Stimulated activated CD8-positive, alpha-beta memory T cell treated with anti-CD3 and anti-CD28 coated beads, Interleukin-2, amount 100 ng/mL, for 1 hour (primary cell): Measurements from ENCODE around the gene TEX28.
"Not testable (repeated sequence)": the region's sequence is repeated elsewhere in the genome, so short reads cannot be mapped to it uniquely, and the experiment has no call there.

Experiments used
- DNase-seq, 2 donors: peaks; one replicate each; pipeline ENCODE4 v3.0.0-alpha.2; 2020; ENCODE audit warnings: low read depth in 2 of 2

The TEX28 gene

GRCh38 chrX:154310616-154311536 lies 16.0 kb upstream of the TEX28 start:
- DNase-seq, result no peak

- DNase-seq, result no peak
Observed at GRCh38 chrX:154309041-154309775, 14.3 kb upstream of the TEX28 start.

- peak; percentile 54 to 63 for DNase-seq
Observed at GRCh38 chrX:154308108-154308946, 13.4 kb upstream of the TEX28 start.

GRCh38 chrX:154307202-154307601 lies 12.3 kb upstream of the TEX28 start:
- DNase-seq, result no peak

- no peak for DNase-seq
Observed at GRCh38 chrX:154305541-154306205, 10.7 kb upstream of the TEX28 start.

- DNase-seq, result no peak
Observed at GRCh38 chrX:154304846-154305245, 9.9 kb upstream of the TEX28 start.

- DNase-seq, result no peak
Observed at GRCh38 chrX:154303476-154303875, 8.6 kb upstream of the TEX28 start.

GRCh38 chrX:154302998-154303397 lies 8.1 kb upstream of the TEX28 start:
- not testable (repeated sequence) for DNase-seq

GRCh38 chrX:154300816-154301215 lies 5.9 kb upstream of the TEX28 start:
- DNase-seq, result no peak

- no peak for DNase-seq
Observed at GRCh38 chrX:154298312-154298711, 3.4 kb upstream of the TEX28 start.

GRCh38 chrX:154296731-154297130 lies 1.8 kb upstream of the TEX28 start:
- no peak for DNase-seq

- no peak for DNase-seq
Observed at GRCh38 chrX:154295664-154296310, 863 bp upstream of the TEX28 start, which contains the start of gene TKTL1. Gene TKTL1, plus strand, starts transcription at chrX:154295795. Its CDS starts 65 bp downstream, at chrX:154295860.

- not testable (repeated sequence) for DNase-seq
Observed at GRCh38 chrX:154286406-154286805, 8.5 kb downstream of the TEX28 start.

- DNase-seq, result not testable (repeated sequence)
Observed at GRCh38 chrX:154284489-154285338, 10.2 kb downstream of the TEX28 start.

- DNase-seq, result not testable (repeated sequence)
Observed at GRCh38 chrX:154269245-154269644, 25.7 kb downstream of the TEX28 start.

- not testable (repeated sequence) for DNase-seq
Observed at GRCh38 chrX:154263072-154263471, 31.9 kb downstream of the TEX28 start.

- DNase-seq, result not testable (repeated sequence)
Observed at GRCh38 chrX:154258711-154259110, 36.2 kb downstream of the TEX28 start.

GRCh38 chrX:154257282-154257681 lies 37.6 kb downstream of the TEX28 start, which contains the start of gene OPN1MW3:
Gene OPN1MW3, plus strand, starts transcription at chrX:154257582. Its CDS starts 38 bp downstream, at chrX:154257620.
- DNase-seq, result not testable (repeated sequence)

GRCh38 chrX:154248076-154248475 lies 46.8 kb downstream of the TEX28 start:
- not testable (repeated sequence) for DNase-seq
